GM12878 (cell line): ENCODE measurements around the gene ANAPC16. TPM values are rescaled to one million over a fixed set of nuclear protein-coding genes. Genes with fewer than 3 reads are reported as not detected.

ENCODE experiments used
- ATAC-seq: fragments of 200-7000 bp; cut with Tn5 transposase; 3 replicates; pipeline ENCODE4 v1.9.1; 2020; ENCODE audit warnings: mild to moderate bottlenecking, moderate library complexity
- BruUV-seq: library from RNA; stranded (reverse); fragments of 400-500 nt; replicated peaks from 2 replicates; lab custom pipeline; 2021; lab: Mats Ljungman, UMichigan
- CTCF ChIA-PET: fragments of 300-600 bp; sonication (Branson Sonifier 250); formaldehyde crosslinking; extraction: SDS; loops from one replicate; lab custom pipeline; 2021; ENCODE audit warnings: inconsistent platforms; lab: Yijun Ruan, JAX
- POLR2A ChIA-PET: fragments of 350-600 bp; formaldehyde crosslinking; extraction: SDS; loops from one replicate; lab custom pipeline; 2021; ENCODE audit warnings: inconsistent platforms; lab: Charles Lee
- RAD21 ChIA-PET: fragments of 300-600 bp; sonication (Branson Sonifier 250); formaldehyde crosslinking; loops from one replicate; lab custom pipeline; 2023; ENCODE audit warnings: antibody characterized with exemption; ENCODE audit not compliant: unreplicated experiment; lab: Charles Lee
- SMC1A ChIA-PET: fragments of 300-600 bp; sonication (Branson Sonifier 250); formaldehyde crosslinking; loops from one replicate; lab custom pipeline; 2023; ENCODE audit not compliant: unreplicated experiment, uncharacterized antibody; lab: Charles Lee
- DNase-seq: peaks from one replicate; pipeline ENCODE4 v3.0.0-alpha.2; 2011; ENCODE audit warnings: low read depth, low spot score
- FAIRE-seq: peaks from 3 replicates; lab custom pipeline; 2011; peaks lifted over from hg19 to GRCh38; lab: Jason Lieb, UNC
- H2AFZ ChIP-seq: 2 replicates; pipeline ENCODE4 v1.6.0; 2011; ENCODE audit warnings: low read depth, low read length, control low read depth; ENCODE audit not compliant: control insufficient read depth
- H3K27ac ChIP-seq: 2 replicates; pipeline ENCODE4 v1.5.1; 2011; ENCODE audit warnings: control low read depth; ENCODE audit not compliant: control insufficient read depth, insufficient read depth
- H3K27me3 ChIP-seq, 2 experiments: replicated peaks in 1 of 2; 2 replicates each; pipeline versions ENCODE4 v1.6.0 to v1.6.1; 2011; ENCODE audit warnings: low read length in 1 of 2; ENCODE audit not compliant: control insufficient read depth in 2 of 2, insufficient read depth in 2 of 2
- H3K36me3 ChIP-seq, 2 experiments: 2 replicates each; pipeline ENCODE4 v1.5.1; 2011; ENCODE audit warnings: low read length in 1 of 2; ENCODE audit not compliant: control insufficient read depth in 2 of 2, insufficient read depth in 2 of 2
- H3K4me1 ChIP-seq: 2 replicates; pipeline ENCODE4 v1.6.1; 2011; ENCODE audit warnings: mild to moderate bottlenecking, low read length, moderate library complexity, mixed read lengths; ENCODE audit not compliant: control insufficient read depth, insufficient read depth
- H3K4me2 ChIP-seq: 2 replicates; pipeline ENCODE4 v1.6.0; 2011; ENCODE audit warnings: control low read depth; ENCODE audit not compliant: control insufficient read depth, insufficient read depth
- H3K4me3 ChIP-seq: fragments of 200-600 bp; sonication (generic); 2 replicates; pipeline ENCODE4 v1.5.1; 2016
- H3K79me2 ChIP-seq: 2 replicates; pipeline ENCODE4 v1.6.0; 2011; ENCODE audit warnings: low read length; ENCODE audit not compliant: control insufficient read depth, insufficient read depth
- H3K9ac ChIP-seq: 2 replicates; pipeline ENCODE4 v1.8.0; 2011; ENCODE audit warnings: low read length, control low read depth, mixed read lengths; ENCODE audit not compliant: control insufficient read depth, insufficient read depth
- H3K9me3 ChIP-seq: replicated peaks from 3 replicates; pipeline ENCODE4 v1.5.1; 2011; ENCODE audit warnings: mild to moderate bottlenecking, low read length; ENCODE audit not compliant: control insufficient read depth, insufficient read depth
- H4K20me1 ChIP-seq: 2 replicates; pipeline ENCODE4 v1.6.0; 2011; ENCODE audit not compliant: control insufficient read depth, insufficient read depth
- EED ChIP-seq: sonication (generic); IDR thresholded peaks from 2 replicates; pipeline ENCODE4 v1.6.1; 2016; ENCODE audit warnings: antibody characterized with exemption, low read depth
- EP300 ChIP-seq, 2 experiments: fragments of 150-350 bp in 1 of 2; IDR thresholded peaks; 2 replicates each; pipeline ENCODE4 v1.6.1; 2011 to 2012; ENCODE audit warnings: low read depth in 2 of 2, low read length in 2 of 2, borderline replicate concordance in 1 of 2, improper control_type of control experiment in 1 of 2, inconsistent platforms in 1 of 2; ENCODE audit not compliant: control insufficient read depth in 1 of 2
- ETV6 ChIP-seq, 2 experiments: fragments of 450-650 bp in 1 of 2; IDR thresholded peaks in 1 of 2; conservative IDR thresholded peaks in 1 of 2; 2 replicates each; pipeline ENCODE4 v1.6.1; 2014; ENCODE audit warnings: antibody characterized with exemption in 1 of 2, borderline replicate concordance in 1 of 2, low read depth in 1 of 2, mild to moderate bottlenecking in 1 of 2, moderate library complexity in 1 of 2
- IKZF1 ChIP-seq: fragments of 450-650 bp; conservative IDR thresholded peaks from 2 replicates; pipeline ENCODE4 v1.6.1; 2017; ENCODE audit warnings: antibody characterized with exemption, mild to moderate bottlenecking
- IKZF2 ChIP-seq, 2 experiments: fragments of 450-650 bp; IDR thresholded peaks; 2 replicates each; pipeline ENCODE4 v1.6.1; 2017; ENCODE audit warnings: mild to moderate bottlenecking in 2 of 2, moderate library complexity in 2 of 2
- IRF4 ChIP-seq: IDR thresholded peaks from 2 replicates; pipeline ENCODE4 v1.6.1; 2011; ENCODE audit warnings: low read depth, low read length
- JUNB ChIP-seq: IDR thresholded peaks from 2 replicates; pipeline ENCODE4 v1.6.1; 2016; ENCODE audit warnings: antibody characterized with exemption, mild to moderate bottlenecking
- SUPT20H ChIP-seq: IDR thresholded peaks from 2 replicates; pipeline ENCODE4 v1.6.1; 2011; ENCODE audit warnings: low read depth, mild to moderate bottlenecking, low read length, moderate library complexity, borderline replicate concordance; ENCODE audit not compliant: control insufficient read depth
- ZNF207 ChIP-seq: fragments of 450-650 bp; IDR thresholded peaks from 2 replicates; pipeline ENCODE4 v1.6.1; 2014; ENCODE audit warnings: antibody characterized with exemption, mild to moderate bottlenecking, borderline replicate concordance
- WGBS: methylation state at CpG from one replicate; pipeline ENCODE4 v1.1.6; 2016; ENCODE audit warnings: low lambda C conversion rate; ENCODE audit not compliant: insufficient replicate concordance, insufficient coverage; ENCODE audit errors: missing lambda C conversion rate; 5-methylcytosine and 5-hydroxymethylcytosine counted together
- in situ Hi-C: fragments of 300-500 bp; cut with MboI; formaldehyde crosslinking; loops from 9 replicates; pipeline ENCODE4 v1.14.3; 2018; ENCODE audit warnings: mixed read lengths
- intact Hi-C: fragments of 100-400 bp; cut with micrococcal nuclease; formaldehyde crosslinking; loops from one replicate; pipeline ENCODE4 v1.14.2; 2022; ENCODE audit not compliant: unreplicated experiment
- polyA plus RNA-seq, 11 experiments: library from polyadenylated mRNA; depleted of rRNA in 4 of 11; unstranded in 6 of 11; stranded (reverse) in 5 of 11; fragments of >200 nt; fragmentation: Nextera tagmentation in 4 of 11; fragmentation: Illumina TruSeq in 1 of 11; extraction: Ambion mirVana in 4 of 11; extraction: Trizol in 1 of 11; gene quantifications; 1 replicate in 1 of 11; 2 replicates in 10 of 11; pipeline versions ENCODE4 v1.2.1 to v1.2.3, GENCODE V29; 2011 to 2016; ENCODE audit warnings: inconsistent platforms in 2 of 11, missing spikeins in 2 of 11, low read depth in 1 of 11
- total RNA-seq, 4 experiments: library from RNA; depleted of rRNA in 3 of 4; stranded (reverse); fragments of >200 nt in 3 of 4; fragmentation: Illumina TruSeq in 1 of 4; extraction: Trizol in 1 of 4; gene quantifications; 2 replicates each; pipeline versions ENCODE4 v1.2.1 to v1.2.3, GENCODE V29; 2013 to 2021
- TF ChIP-seq, protein P1 (sequence below): IDR thresholded peaks from 2 replicates; pipeline ENCODE4 v1.6.1; 2011; ENCODE audit warnings: low read depth, low read length, improper control_type of control experiment, borderline replicate concordance

The ANAPC16 gene
- total and polyA plus RNA-seq, 10 of the 15 experiments (the other 5 are each of a cell fraction or from before 2014, with no cell fraction given), result 66.9 to 208 (median 134) TPM

DNA sequence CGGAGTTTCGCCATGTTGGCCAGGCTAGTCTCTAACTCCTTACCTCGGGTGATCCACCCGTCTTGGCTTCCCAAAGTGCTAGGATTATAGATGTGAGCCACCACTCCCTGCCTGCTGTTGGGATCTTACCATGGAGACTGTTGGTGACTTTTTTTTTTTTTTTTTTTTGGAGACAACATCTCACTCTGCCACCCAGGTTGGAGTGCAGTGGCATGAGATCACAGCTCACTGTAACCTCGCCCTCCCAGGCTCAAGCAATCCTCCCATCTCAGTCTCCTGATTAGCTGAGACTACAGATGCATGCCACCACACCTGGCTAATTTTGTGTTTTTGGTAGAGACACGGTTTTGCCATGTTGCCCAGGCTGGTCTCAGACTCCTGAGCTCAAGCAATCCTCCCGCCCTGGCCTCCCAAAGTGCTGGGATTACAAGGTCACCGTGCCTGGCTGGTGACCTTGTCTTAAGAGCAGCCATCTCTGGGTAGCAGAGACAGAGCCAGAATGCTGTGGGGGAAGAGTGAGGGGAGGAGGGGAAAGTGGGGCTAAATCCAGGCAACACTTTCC, 26.0 kb downstream of the ANAPC16 start (continued):
- TF ChIP-seq SUPT20H (no peak), EP300 (IDR thresholded peaks at IDR 0.05; ENCODE audit: borderline replicate concordance in 1 of 2, control insufficient read depth in 1 of 2, low read depth in 2 of 2, low read length in 2 of 2) (no peak)

DNA sequence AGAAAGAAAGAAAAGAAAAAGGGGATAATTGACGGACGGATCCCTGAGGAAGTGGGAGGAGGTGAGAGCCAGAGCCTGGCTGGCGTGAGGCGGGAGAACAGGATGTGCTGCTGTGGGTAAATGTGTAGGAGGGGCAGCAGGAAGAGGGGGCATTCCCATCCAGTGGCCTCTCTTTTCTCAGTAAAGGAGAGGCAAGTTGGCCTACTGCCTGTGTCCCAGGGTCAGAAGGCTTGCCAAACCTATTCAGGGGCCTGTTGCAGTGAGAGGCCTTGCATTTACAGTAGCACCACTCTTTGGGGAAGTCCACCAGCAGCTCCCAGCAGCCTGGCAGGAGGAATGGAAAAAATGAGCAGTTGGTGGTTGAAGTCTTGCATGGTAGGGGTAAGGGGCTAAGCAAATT, 26.9 kb downstream of the ANAPC16 start:
- Histone ChIP-seq H3K27me3 (no peaks in the 10 kb centered on the region), H3K36me3 (no peaks in the 10 kb centered on the region), H4K20me1 (no peaks in the 10 kb centered on the region), H3K4me3 (no peak overlapping the region), H3K9me3 (no peaks in the 10 kb centered on the region), H3K27ac (no peak overlapping the region), H2AFZ (no peak overlapping the region; the same call in 1 of the 2 replicates), H3K4me2 (no peak overlapping the region; the same call in 1 of the 2 replicates), H3K79me2 (no peaks in the 10 kb centered on the region), H3K4me1 (peaks cover 55% of the 10 kb centered on the region), H3K9ac (no peak overlapping the region)
- TF ChIP-seq ETV6 (conservative IDR thresholded peaks at IDR 0.05 in 1 of 2, IDR thresholded peaks at IDR 0.05 in 1 of 2; ENCODE audit: borderline replicate concordance in 1 of 2, low read depth in 1 of 2), result no peak
- TF ChIP-seq IKZF1, result peak; percentile 31; the same call in 1 of the 2 replicates
- TF ChIP-seq SUPT20H, result no peak
- peak; percentile 18 to 37; a peak in 2 of 4 replicates for TF ChIP-seq IKZF2 (IDR thresholded peaks at IDR 0.05)
- 0 out of 2 replicates have a peak, but pooled peaks have one; percentile 38 for TF ChIP-seq EED
- TF ChIP-seq, protein P1, sequence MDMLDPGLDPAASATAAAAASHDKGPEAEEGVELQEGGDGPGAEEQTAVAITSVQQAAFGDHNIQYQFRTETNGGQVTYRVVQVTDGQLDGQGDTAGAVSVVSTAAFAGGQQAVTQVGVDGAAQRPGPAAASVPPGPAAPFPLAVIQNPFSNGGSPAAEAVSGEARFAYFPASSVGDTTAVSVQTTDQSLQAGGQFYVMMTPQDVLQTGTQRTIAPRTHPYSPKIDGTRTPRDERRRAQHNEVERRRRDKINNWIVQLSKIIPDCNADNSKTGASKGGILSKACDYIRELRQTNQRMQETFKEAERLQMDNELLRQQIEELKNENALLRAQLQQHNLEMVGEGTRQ, result no peak
- TF ChIP-seq IRF4, result no peak
- no peak for TF ChIP-seq JUNB
- no peak for TF ChIP-seq ZNF207
- FAIRE-seq (no peak), DNase-seq (no peak), ATAC-seq (peak; percentile 22; the same call in 2 of the 3 replicates)
- 85% methylated on average over 4 of the region's 4 CpGs for WGBS
- no TSS peak for BruUV-seq
- in situ Hi-C loops, result no loop called here
- ChIA-PET SMC1A (interaction anchor here (0.9 to 6.1 kb wide), 6 partner anchors 16 to 172 kb away, joined by 3 to 74 read pairs (median 4); no protein-coding TSS in a partner anchor), POLR2A (interaction anchor here (0.7 to 2.1 kb wide), 5 partner anchors 10 to 94 kb away, joined by 3 to 7 read pairs (median 4); no protein-coding TSS in a partner anchor), RAD21 (interaction anchor here (0.9 to 10.5 kb wide), 3 partner anchors 14 to 89 kb away, joined by 3 to 185 read pairs (median 3); no protein-coding TSS in a partner anchor), CTCF (interaction anchor here (1.0 to 1.5 kb wide), 3 partner anchors 23 to 194 kb away, joined by 3 to 5 read pairs (median 3); no protein-coding TSS in a partner anchor)
- intact Hi-C loops, result no loop called here
